DND-41 (cell line): ENCODE results near the gene ST7.

Experiments
- ATAC-seq: fragments of 200-7000 bp; cut with Tn5 transposase; 3 replicates; pipeline ENCODE4 v1.9.1; 2021; ENCODE audit warnings: low read depth; ENCODE audit not compliant: insufficient read depth
- DNase-seq: peaks from one replicate; pipeline ENCODE4 v3.0.0-alpha.2; 2020
- H2AFZ ChIP-seq: 2 replicates; pipeline ENCODE4 v1.6.0; 2012; ENCODE audit warnings: low read depth, low read length
- H3K27ac ChIP-seq: 2 replicates; pipeline ENCODE4 v1.5.1; 2012; ENCODE audit warnings: low read length, inconsistent platforms
- H3K27me3 ChIP-seq: fragments of 200-600 bp; sonication (generic); 2 replicates; pipeline ENCODE4 v1.6.0; 2012; ENCODE audit warnings: low read length, mild to moderate bottlenecking, inconsistent platforms; ENCODE audit not compliant: insufficient read depth, poor library complexity
- H3K36me3 ChIP-seq: 2 replicates; pipeline ENCODE4 v1.5.1; 2012; ENCODE audit warnings: low read length, inconsistent platforms; ENCODE audit not compliant: insufficient read depth
- H3K4me1 ChIP-seq: 2 replicates; pipeline ENCODE4 v1.5.1; 2012; ENCODE audit warnings: mild to moderate bottlenecking, low read length; ENCODE audit not compliant: insufficient read depth
- H3K4me2 ChIP-seq: 2 replicates; pipeline ENCODE4 v1.6.0; 2012; ENCODE audit warnings: mild to moderate bottlenecking, moderate library complexity, low read length, inconsistent platforms; ENCODE audit not compliant: insufficient read depth
- H3K4me3 ChIP-seq, 2 experiments: fragments of 200-600 bp in 1 of 2; shearing (Covaris generic) in 1 of 2; 2 replicates each; pipeline ENCODE4 v1.5.1; 2012 to 2016; ENCODE audit warnings: inconsistent platforms in 2 of 2, low read length in 2 of 2, mild to moderate bottlenecking in 2 of 2, low read depth in 1 of 2, moderate library complexity in 1 of 2
- H3K79me2 ChIP-seq: 2 replicates; pipeline ENCODE4 v1.6.0; 2012; ENCODE audit warnings: low read length, inconsistent platforms; ENCODE audit not compliant: insufficient read depth
- H3K9ac ChIP-seq: 2 replicates; pipeline ENCODE4 v1.6.0; 2012; ENCODE audit warnings: low read depth, mild to moderate bottlenecking, inconsistent platforms, low read length, moderate library complexity
- H3K9me3 ChIP-seq: 2 replicates; pipeline ENCODE4 v1.5.1; 2012; ENCODE audit warnings: low read length, moderate library complexity, mild to moderate bottlenecking, inconsistent platforms; ENCODE audit not compliant: insufficient read depth, severe bottlenecking
- H4K20me1 ChIP-seq: 2 replicates; pipeline ENCODE4 v1.6.0; 2012; ENCODE audit warnings: low read length; ENCODE audit not compliant: insufficient read depth
- EZH2 ChIP-seq: IDR thresholded peaks from 3 replicates; pipeline ENCODE4 v1.6.1; 2012; ENCODE audit warnings: borderline replicate concordance, low read depth, mild to moderate bottlenecking, moderate library complexity, low read length, inconsistent platforms; ENCODE audit not compliant: severe bottlenecking
- TF ChIP-seq, protein P1 (sequence below): IDR thresholded peaks from 2 replicates; pipeline ENCODE4 v1.5.1; 2012; ENCODE audit warnings: borderline replicate concordance, low read length, moderate library complexity, mild to moderate bottlenecking; ENCODE audit not compliant: poor library complexity, severe bottlenecking; ENCODE audit errors: extremely low read depth

Gene ST7

DNA sequence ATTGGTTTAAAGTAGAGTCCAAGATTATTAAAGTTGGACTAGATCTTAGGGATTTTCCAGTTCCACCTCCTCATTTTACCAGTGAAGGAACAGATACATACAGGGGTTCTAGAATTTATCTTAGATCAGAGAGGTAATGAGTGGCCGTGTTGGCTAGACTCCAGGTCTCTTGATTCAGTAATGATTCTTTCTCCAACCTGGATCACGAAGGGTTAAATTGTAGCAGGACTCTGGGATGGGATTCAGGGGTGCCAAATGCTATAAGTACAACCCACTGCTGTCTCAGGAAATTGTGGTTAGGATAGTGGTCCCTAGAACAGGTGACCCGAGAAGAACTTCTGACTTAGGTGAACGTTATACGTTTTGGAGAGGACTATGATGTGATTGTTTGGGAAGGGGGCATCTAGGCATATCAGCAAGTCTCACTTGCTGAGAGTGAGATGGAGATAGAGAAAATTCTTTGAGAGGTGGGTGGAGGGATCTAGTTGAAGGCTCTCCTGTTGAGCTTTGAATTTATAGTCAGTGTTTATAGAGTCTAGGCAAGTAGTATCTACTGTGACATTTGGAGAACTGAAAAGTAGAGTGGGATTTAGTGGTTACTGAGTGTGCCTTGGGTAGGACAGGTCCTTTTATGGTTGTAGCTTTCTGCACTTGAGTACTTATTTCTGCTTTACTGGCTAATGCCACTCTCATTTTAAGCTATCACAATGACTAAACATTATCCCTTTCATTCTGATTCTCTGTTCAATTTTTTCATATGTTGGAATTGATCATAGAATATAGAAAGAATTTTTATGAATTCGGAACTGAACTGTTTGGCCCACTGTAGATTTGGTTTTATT lies 58.3 kb downstream of the ST7 start:
- Histone ChIP-seq H3K27me3 (peaks cover 25% of the 10 kb centered on the region), H3K9me3 (no peaks in the 10 kb centered on the region), H3K27ac (no peak overlapping the region), H3K4me1 (peaks cover 13% of the 10 kb centered on the region), H3K4me3 (no peak overlapping the region), H2AFZ (no peak overlapping the region), H3K4me2 (no peak overlapping the region), H3K36me3 (no peaks in the 10 kb centered on the region), H4K20me1 (no peaks in the 10 kb centered on the region), H3K9ac (no peak overlapping the region), H3K79me2 (no peaks in the 10 kb centered on the region)
- no peak for DNase-seq
- ATAC-seq: no peak
- TF ChIP-seq, protein P1, sequence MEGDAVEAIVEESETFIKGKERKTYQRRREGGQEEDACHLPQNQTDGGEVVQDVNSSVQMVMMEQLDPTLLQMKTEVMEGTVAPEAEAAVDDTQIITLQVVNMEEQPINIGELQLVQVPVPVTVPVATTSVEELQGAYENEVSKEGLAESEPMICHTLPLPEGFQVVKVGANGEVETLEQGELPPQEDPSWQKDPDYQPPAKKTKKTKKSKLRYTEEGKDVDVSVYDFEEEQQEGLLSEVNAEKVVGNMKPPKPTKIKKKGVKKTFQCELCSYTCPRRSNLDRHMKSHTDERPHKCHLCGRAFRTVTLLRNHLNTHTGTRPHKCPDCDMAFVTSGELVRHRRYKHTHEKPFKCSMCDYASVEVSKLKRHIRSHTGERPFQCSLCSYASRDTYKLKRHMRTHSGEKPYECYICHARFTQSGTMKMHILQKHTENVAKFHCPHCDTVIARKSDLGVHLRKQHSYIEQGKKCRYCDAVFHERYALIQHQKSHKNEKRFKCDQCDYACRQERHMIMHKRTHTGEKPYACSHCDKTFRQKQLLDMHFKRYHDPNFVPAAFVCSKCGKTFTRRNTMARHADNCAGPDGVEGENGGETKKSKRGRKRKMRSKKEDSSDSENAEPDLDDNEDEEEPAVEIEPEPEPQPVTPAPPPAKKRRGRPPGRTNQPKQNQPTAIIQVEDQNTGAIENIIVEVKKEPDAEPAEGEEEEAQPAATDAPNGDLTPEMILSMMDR: no peak
- TF ChIP-seq EZH2: no peak

DNA sequence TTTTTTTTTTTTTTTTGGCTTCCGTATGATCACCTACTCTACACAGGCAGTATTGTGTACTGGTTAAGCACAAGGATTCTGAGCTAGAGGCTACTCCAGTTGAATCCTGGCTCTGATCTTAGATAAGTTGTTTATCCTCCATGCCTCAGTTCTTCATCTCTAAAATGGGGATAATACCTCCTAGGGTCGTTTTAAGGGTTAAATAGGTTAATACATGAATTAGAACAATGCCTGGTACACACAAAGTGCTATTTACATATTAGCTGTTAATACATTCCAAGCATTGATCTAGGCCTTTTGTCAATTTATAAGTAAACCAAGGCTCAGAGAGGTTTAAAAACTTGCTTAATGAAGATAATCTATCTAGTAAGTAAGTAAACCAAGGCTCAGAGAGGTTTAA lies 59.0 kb downstream of the ST7 start:
- ATAC-seq: no peak
- Histone ChIP-seq H3K27ac (no peak overlapping the region), H3K27me3 (peaks cover 29% of the 10 kb centered on the region), H3K9ac (no peak overlapping the region), H2AFZ (no peak overlapping the region), H3K4me1 (peaks cover 13% of the 10 kb centered on the region), H3K79me2 (no peaks in the 10 kb centered on the region), H3K9me3 (no peaks in the 10 kb centered on the region), H3K4me2 (no peak overlapping the region), H3K36me3 (no peaks in the 10 kb centered on the region), H4K20me1 (no peaks in the 10 kb centered on the region), H3K4me3 (no peak overlapping the region)
- DNase-seq: no peak
- TF ChIP-seq, protein P1: no peak
- no peak for TF ChIP-seq EZH2

DNA sequence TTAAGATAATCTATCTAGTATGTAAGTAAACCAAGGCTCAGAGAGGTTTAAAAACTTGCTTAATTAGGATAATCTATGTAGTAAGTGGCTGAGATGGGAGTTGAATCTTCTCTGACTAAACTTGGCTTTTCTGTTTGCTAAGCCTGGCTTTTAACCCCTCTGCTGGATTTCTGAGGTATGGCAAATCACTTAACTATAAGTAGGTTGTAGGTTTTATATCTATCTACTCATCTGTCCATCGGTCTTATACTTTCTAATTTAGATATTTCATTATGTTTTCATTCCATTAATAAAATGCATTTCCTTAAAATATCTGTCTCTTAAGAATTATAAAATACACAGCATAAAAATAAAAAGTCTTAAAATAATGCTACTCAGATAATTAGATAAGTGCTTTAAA lies 59.4 kb downstream of the ST7 start:
- no peak for ATAC-seq
- peaks cover 29% of the 10 kb centered on the region for H3K27me3 ChIP-seq

More for the DNA sequence above, 59.4 kb downstream of the ST7 start:
- peaks cover 13% of the 10 kb centered on the region for H3K4me1 ChIP-seq
- H3K27ac ChIP-seq: no peak overlapping the region
- H3K9me3 ChIP-seq: no peaks in the 10 kb centered on the region
- H3K4me3 ChIP-seq: no peak overlapping the region
- H3K36me3 ChIP-seq: no peaks in the 10 kb centered on the region
- no peak overlapping the region for H2AFZ ChIP-seq
- no peak for DNase-seq
- H4K20me1 ChIP-seq: no peaks in the 10 kb centered on the region
- no peak overlapping the region for H3K9ac ChIP-seq
- H3K4me2 ChIP-seq: no peak overlapping the region
- TF ChIP-seq, protein P1: peak; percentile 35
- no peak for TF ChIP-seq EZH2
- no peaks in the 10 kb centered on the region for H3K79me2 ChIP-seq
